Smooth muscle cell (in vitro differentiated cells): ENCODE data around the gene PTPRG. TPM values are rescaled to one million over a fixed set of nuclear protein-coding genes. Genes with fewer than 3 reads are reported as not detected.

ENCODE experiments used
- DNase-seq: peaks from one replicate; lab custom pipeline; 2025; ENCODE audit not compliant: unreplicated experiment; lab: John Stamatoyannopoulos, UW
- H2AFZ ChIP-seq: fragments of 200-600 bp; sonication (generic); 2 replicates; pipeline ENCODE4 v1.6.0; 2016; ENCODE audit warnings: antibody characterized with exemption, low read depth, mild to moderate bottlenecking
- H3F3A ChIP-seq: fragments of 200-600 bp; sonication (generic); 2 replicates; pipeline ENCODE4 v1.6.0; 2017; ENCODE audit warnings: antibody characterized with exemption, low read depth
- H3K27ac ChIP-seq: fragments of 200-600 bp; sonication (generic); 2 replicates; pipeline ENCODE4 v1.5.1; 2016; ENCODE audit warnings: low read depth, mild to moderate bottlenecking
- H3K27me3 ChIP-seq: fragments of 200-600 bp; sonication (generic); 2 replicates; pipeline ENCODE4 v1.6.1; 2016; ENCODE audit warnings: low read depth, mild to moderate bottlenecking
- H3K36me3 ChIP-seq: fragments of 200-600 bp; sonication (generic); 2 replicates; pipeline ENCODE4 v1.5.1; 2016; ENCODE audit warnings: low read depth
- H3K4me1 ChIP-seq: fragments of 200-600 bp; sonication (generic); 2 replicates; pipeline ENCODE4 v1.5.1; 2016; ENCODE audit warnings: low read depth
- H3K4me2 ChIP-seq: fragments of 200-600 bp; sonication (generic); 2 replicates; pipeline ENCODE4 v1.6.0; 2016; ENCODE audit warnings: mild to moderate bottlenecking
- H3K4me3 ChIP-seq: fragments of 200-600 bp; sonication (generic); 2 replicates; pipeline ENCODE4 v1.5.1; 2016; ENCODE audit warnings: mild to moderate bottlenecking
- H3K79me2 ChIP-seq: fragments of 200-600 bp; sonication (generic); 2 replicates; pipeline ENCODE4 v1.6.0; 2016; ENCODE audit warnings: low read depth, mild to moderate bottlenecking
- H3K9ac ChIP-seq: fragments of 200-600 bp; sonication (generic); 2 replicates; pipeline ENCODE4 v1.6.0; 2016; ENCODE audit warnings: low read depth
- H3K9me3 ChIP-seq: fragments of 200-600 bp; sonication (generic); replicated peaks from 2 replicates; pipeline ENCODE4 v1.5.1; 2016; ENCODE audit warnings: low read depth
- H4K20me1 ChIP-seq: fragments of 200-600 bp; sonication (generic); 2 replicates; pipeline ENCODE4 v1.6.0; 2016; ENCODE audit warnings: low read depth
- CTCF ChIP-seq: fragments of 200-600 bp; sonication (generic); IDR thresholded peaks from 2 replicates; pipeline ENCODE4 v1.5.1; 2017; ENCODE audit warnings: borderline replicate concordance, mild to moderate bottlenecking, antibody characterized with exemption; ENCODE audit not compliant: insufficient read depth, poor library complexity, severe bottlenecking
- WGBS: methylation state at CpG from one replicate; pipeline ENCODE4 v1.1.7; 2016; ENCODE audit warnings: low lambda C conversion rate; 5-methylcytosine and 5-hydroxymethylcytosine counted together
- polyA plus RNA-seq: library from polyadenylated mRNA; unstranded; fragments of >200 nt; fragmentation: Nextera tagmentation; extraction: Ambion mirVana; gene quantifications from 2 replicates; pipeline ENCODE4 v1.2.1, GENCODE V29; 2016
- total RNA-seq: library from RNA; depleted of rRNA; stranded (reverse); fragments of >200 nt; gene quantifications from 2 replicates; pipeline ENCODE4 v1.2.3, GENCODE V29; 2014

Gene PTPRG
- total and polyA plus RNA-seq, 2 experiments from 2014 or later: 21.2 to 87.3 TPM

DNA sequence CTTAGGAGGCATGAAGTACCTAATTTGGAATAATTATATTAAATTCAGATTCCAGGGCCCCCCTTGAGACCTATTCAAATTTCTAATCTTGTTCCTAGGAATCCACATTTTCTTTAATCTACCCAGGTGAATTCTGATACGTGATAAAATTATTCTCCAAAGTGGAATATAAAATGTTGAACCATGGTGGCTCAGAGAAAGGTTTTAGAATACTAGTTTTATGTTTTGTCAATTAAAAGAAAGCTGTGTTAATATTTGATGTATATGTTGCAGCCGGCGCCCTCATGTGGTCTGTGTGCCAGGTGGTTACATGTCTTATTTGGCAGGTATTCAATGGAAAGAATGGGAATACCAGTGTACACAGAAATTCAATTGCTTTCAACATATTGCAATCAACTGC, 490.1 kb downstream of the PTPRG start:
- H3K79me2 ChIP-seq: no peaks in the 10 kb centered on the region
- no peaks in the 10 kb centered on the region for H3K27me3 ChIP-seq
- no peak for DNase-seq
- no peak overlapping the region for H2AFZ ChIP-seq
- peaks cover 75% of the 10 kb centered on the region for H4K20me1 ChIP-seq
- TF ChIP-seq CTCF: peak; percentile 18
- no peaks in the 10 kb centered on the region for H3K4me1 ChIP-seq
- no peak overlapping the region for H3K27ac ChIP-seq
- no peak overlapping the region for H3K4me3 ChIP-seq
- no peaks in the 10 kb centered on the region for H3K9me3 ChIP-seq
- no peak overlapping the region for H3K9ac ChIP-seq
- no peaks in the 10 kb centered on the region for H3K36me3 ChIP-seq
- no peaks in the 10 kb centered on the region for H3F3A ChIP-seq
- no peak overlapping the region for H3K4me2 ChIP-seq
- WGBS: 76% methylated on average over 3 of the region's 3 CpGs

DNA sequence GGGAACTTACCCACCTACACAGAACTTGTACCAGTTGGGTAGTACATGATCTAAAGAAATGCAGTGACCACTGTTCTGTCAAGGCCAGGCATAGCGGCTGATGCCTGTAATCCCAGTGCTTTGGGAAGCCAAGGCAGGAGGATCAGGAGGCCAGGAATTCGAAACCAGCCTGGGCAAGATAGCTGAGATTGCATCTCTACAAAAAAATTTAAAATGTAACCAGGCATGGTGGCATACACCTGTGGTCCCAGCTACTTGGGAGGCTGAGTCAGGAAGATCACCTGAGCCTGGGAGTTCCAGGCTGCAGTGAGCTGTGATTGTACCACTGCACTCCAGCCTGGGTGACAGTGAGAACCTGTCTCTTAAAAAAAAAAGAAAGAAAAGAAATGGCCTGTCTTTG, 491.0 kb downstream of the PTPRG start:
- no peak for DNase-seq
- H2AFZ ChIP-seq: no peak overlapping the region
- TF ChIP-seq CTCF: no peak
- H3K36me3 ChIP-seq: no peaks in the 10 kb centered on the region
- no peaks in the 10 kb centered on the region for H3K79me2 ChIP-seq
- no peaks in the 10 kb centered on the region for H3K9me3 ChIP-seq
- no peak overlapping the region for H3K27ac ChIP-seq
- H3F3A ChIP-seq: no peaks in the 10 kb centered on the region
- no peaks in the 10 kb centered on the region for H3K27me3 ChIP-seq
- no peaks in the 10 kb centered on the region for H3K4me1 ChIP-seq
- 94% methylated on average over 2 of the region's 2 CpGs for WGBS
- no peak overlapping the region for H3K4me3 ChIP-seq
- peaks cover 76% of the 10 kb centered on the region for H4K20me1 ChIP-seq
- no peak overlapping the region for H3K4me2 ChIP-seq
- no peak overlapping the region for H3K9ac ChIP-seq

- Histone ChIP-seq H3K27me3 (no peaks in the 10 kb centered on the region), H4K20me1 (peaks cover 59% of the 10 kb centered on the region), H3K4me1 (no peaks in the 10 kb centered on the region), H3K36me3 (no peaks in the 10 kb centered on the region), H3K79me2 (no peaks in the 10 kb centered on the region), H3K4me3 (no peak overlapping the region), H3K9ac (no peak overlapping the region), H3K27ac (no peak overlapping the region), H2AFZ (no peak overlapping the region), H3K9me3 (no peaks in the 10 kb centered on the region), H3F3A (no peaks in the 10 kb centered on the region), H3K4me2 (no peak overlapping the region)
- no peak for DNase-seq
- WGBS: 38% methylated on average over 5 of the region's 5 CpGs
- TF ChIP-seq CTCF: no peak
Observed at GRCh38 chr3:62056658-62057057, 495.3 kb downstream of the PTPRG start.

DNA sequence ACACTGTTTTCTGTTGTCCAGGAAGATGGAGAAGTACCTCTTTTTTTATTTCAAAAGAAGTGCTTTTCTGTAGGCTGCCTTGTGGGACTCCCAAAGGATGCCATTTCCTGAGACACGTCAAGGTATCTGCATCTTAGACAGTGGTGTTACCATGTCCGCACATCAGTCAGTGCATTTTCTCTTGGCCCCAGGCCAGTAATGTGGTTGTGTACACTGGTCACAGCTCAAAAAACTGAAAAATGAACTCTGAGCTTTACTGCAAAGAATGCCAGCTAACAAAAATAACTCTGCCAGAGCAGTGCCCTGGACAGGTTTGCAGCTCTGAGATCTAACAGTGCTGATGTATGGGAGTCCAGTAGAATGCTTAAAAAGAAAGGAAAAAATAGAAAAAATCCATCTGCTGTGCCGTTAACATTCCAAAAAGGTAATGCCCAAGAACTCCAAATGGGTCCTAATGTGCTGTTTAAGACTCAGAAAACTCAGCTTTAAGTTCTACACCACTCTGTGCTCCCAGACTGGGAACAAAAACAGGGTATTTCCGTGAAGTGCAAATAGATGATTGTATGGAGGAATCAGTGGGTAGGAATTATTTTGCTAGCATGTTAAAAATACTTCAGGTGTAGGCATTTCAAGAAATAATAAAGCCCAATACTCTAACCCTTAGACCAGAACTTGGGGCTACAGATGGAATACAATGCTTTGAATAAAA, 496.1 kb downstream of the PTPRG start:
- no peak overlapping the region for H3K4me3 ChIP-seq
- H3K27me3 ChIP-seq: no peaks in the 10 kb centered on the region
- H3K4me2 ChIP-seq: no peak overlapping the region
- no peaks in the 10 kb centered on the region for H3K4me1 ChIP-seq
- no peaks in the 10 kb centered on the region for H3K79me2 ChIP-seq
- no peak for DNase-seq
- no peak for TF ChIP-seq CTCF
- H4K20me1 ChIP-seq: peaks cover 52% of the 10 kb centered on the region
- no peak overlapping the region for H3K27ac ChIP-seq
- no peaks in the 10 kb centered on the region for H3K9me3 ChIP-seq
- H3F3A ChIP-seq: no peaks in the 10 kb centered on the region
- 79% methylated on average over 4 of the region's 4 CpGs for WGBS
- H2AFZ ChIP-seq: no peak overlapping the region
- H3K36me3 ChIP-seq: no peaks in the 10 kb centered on the region
- H3K9ac ChIP-seq: no peak overlapping the region
